Neural crest cell (in vitro differentiated cells): Measurements from ENCODE around the gene SGMS2. TPM values are rescaled to one million over a fixed set of nuclear protein-coding genes. Genes with fewer than 3 reads are reported as not detected.

ENCODE experiments used
- DNase-seq: peaks from one replicate; pipeline ENCODE4 v3.0.0; 2021; ENCODE audit warnings: low read depth, mixed read lengths, low spot score
- H3K27ac Mint-ChIP-seq: one replicate; pipeline ENCODE4 v1.8.0; 2021; ENCODE audit warnings: mild to moderate bottlenecking, mixed read lengths; ENCODE audit not compliant: unreplicated experiment
- H3K27me3 Mint-ChIP-seq: 2 replicates; pipeline ENCODE4 v1.8.0; 2021; ENCODE audit warnings: low read depth, mild to moderate bottlenecking, mixed read lengths
- H3K36me3 Mint-ChIP-seq: 2 replicates; pipeline ENCODE4 v1.8.0; 2021; ENCODE audit warnings: low read depth, mild to moderate bottlenecking, mixed read lengths
- H3K4me1 Mint-ChIP-seq: 2 replicates; pipeline ENCODE4 v1.8.0; 2021; ENCODE audit warnings: mixed read lengths
- H3K4me3 Mint-ChIP-seq: one replicate; pipeline ENCODE4 v1.8.0; 2021; ENCODE audit warnings: mild to moderate bottlenecking, mixed read lengths
- H3K9me3 Mint-ChIP-seq: 2 replicates; pipeline ENCODE4 v1.8.0; 2021; ENCODE audit warnings: mixed read lengths
- CTCF ChIP-seq: fragments of 200-600 bp; sonication (generic); conservative IDR thresholded peaks from 2 replicates; pipeline ENCODE4 v1.5.0; 2021; ENCODE audit warnings: antibody characterized with exemption, mild to moderate bottlenecking
- total RNA-seq: library from RNA; stranded (reverse); gene quantifications from 2 replicates; pipeline ENCODE4 v1.2.1, GENCODE V29; 2021

Gene SGMS2
- total RNA-seq, 1 donor from 2014 or later: 1.4 TPM

GRCh38 chr4:107804956-107805355 is 19.8 kb upstream of the SGMS2 start:
- Mint-ChIP-seq H3K9me3 (no peaks in the 10 kb centered on the region), H3K36me3 (no peaks in the 10 kb centered on the region), H3K4me1 (no peaks in the 10 kb centered on the region), H3K27ac (no peak overlapping the region), H3K4me3 (no peak overlapping the region), H3K27me3 (no peaks in the 10 kb centered on the region)
- no peak for DNase-seq
- TF ChIP-seq CTCF: no peak

- no peak for DNase-seq
- Mint-ChIP-seq H3K27me3 (no peaks in the 10 kb centered on the region), H3K4me3 (no peak overlapping the region), H3K27ac (no peak overlapping the region), H3K9me3 (no peaks in the 10 kb centered on the region), H3K36me3 (no peaks in the 10 kb centered on the region), H3K4me1 (no peaks in the 10 kb centered on the region)
- TF ChIP-seq CTCF: no peak
Measured at GRCh38 chr4:107806196-107806595, 18.5 kb upstream of the SGMS2 start.

GRCh38 chr4:107808572-107808971 is 16.2 kb upstream of the SGMS2 start:
- TF ChIP-seq CTCF: no peak
- Mint-ChIP-seq H3K27me3 (no peaks in the 10 kb centered on the region), H3K36me3 (no peaks in the 10 kb centered on the region), H3K4me1 (no peaks in the 10 kb centered on the region), H3K9me3 (no peaks in the 10 kb centered on the region), H3K27ac (no peak overlapping the region), H3K4me3 (no peak overlapping the region)
- no peak for DNase-seq

- Mint-ChIP-seq H3K36me3 (no peaks in the 10 kb centered on the region), H3K4me1 (no peaks in the 10 kb centered on the region), H3K27me3 (no peaks in the 10 kb centered on the region), H3K27ac (no peak overlapping the region), H3K4me3 (no peak overlapping the region), H3K9me3 (no peaks in the 10 kb centered on the region)
- DNase-seq: no peak
- TF ChIP-seq CTCF: no peak
Measured at GRCh38 chr4:107809210-107809609, 15.5 kb upstream of the SGMS2 start.

- no peaks in the 10 kb centered on the region for H3K36me3 Mint-ChIP-seq
- H3K4me3 Mint-ChIP-seq: no peak overlapping the region
- H3K27me3 Mint-ChIP-seq: no peaks in the 10 kb centered on the region
- H3K4me1 Mint-ChIP-seq: no peaks in the 10 kb centered on the region
- H3K27ac Mint-ChIP-seq: no peak overlapping the region
- no peak for DNase-seq
- H3K9me3 Mint-ChIP-seq: no peaks in the 10 kb centered on the region
- TF ChIP-seq CTCF: no peak
Measured at GRCh38 chr4:107814758-107815157, 10.0 kb upstream of the SGMS2 start.

- H3K27me3 Mint-ChIP-seq: peaks cover 2% of the 10 kb centered on the region
- DNase-seq: no peak
- H3K4me3 Mint-ChIP-seq: no peak overlapping the region
- no peak overlapping the region for H3K27ac Mint-ChIP-seq
- H3K4me1 Mint-ChIP-seq: no peaks in the 10 kb centered on the region
- TF ChIP-seq CTCF: no peak
- no peaks in the 10 kb centered on the region for H3K36me3 Mint-ChIP-seq
- no peaks in the 10 kb centered on the region for H3K9me3 Mint-ChIP-seq
Measured at GRCh38 chr4:107815158-107815557, 9.6 kb upstream of the SGMS2 start.
